ENCODE measurements around the gene MARK1.

DNA sequence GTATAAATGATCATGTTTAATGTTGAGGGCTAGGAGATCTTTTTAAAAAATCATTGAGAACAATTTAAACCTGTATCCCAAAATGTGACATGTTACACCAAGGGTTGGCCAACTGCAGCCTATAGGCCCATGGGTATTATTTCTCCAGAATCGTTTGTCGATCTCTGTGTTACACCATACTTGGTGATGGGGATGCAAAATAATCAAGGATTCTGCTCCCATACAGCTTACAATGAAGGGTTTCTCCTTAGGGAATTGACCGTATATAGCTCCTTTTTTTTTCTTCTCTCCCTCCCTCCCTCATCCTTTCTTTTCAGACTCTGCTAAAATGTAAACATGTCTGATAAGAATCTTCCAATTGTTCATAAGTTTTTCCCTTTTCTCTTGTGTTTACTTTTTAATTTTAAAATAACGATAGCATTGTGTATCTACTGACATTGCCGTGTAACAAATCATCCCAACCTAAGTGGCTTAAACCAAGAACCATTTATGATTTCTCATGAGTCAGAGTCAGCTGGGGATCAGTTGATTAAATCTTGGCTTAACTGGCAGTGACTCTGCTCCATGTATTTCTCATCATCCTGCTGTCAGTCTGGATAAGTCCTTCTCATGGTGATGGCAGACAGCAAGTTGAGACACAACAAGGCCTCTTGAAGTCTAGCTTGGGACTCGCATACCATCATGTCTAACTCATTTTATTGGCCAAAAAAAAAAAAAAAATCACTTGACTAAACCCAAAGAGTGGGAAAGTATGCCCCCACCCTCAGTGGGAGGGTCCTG, 48.0 kb downstream of the MARK1 start:
- no peak for TF ChIP-seq ZNF384 (IDR thresholded peaks at IDR 0.05)
- no peak for TF ChIP-seq TARDBP (IDR thresholded peaks at IDR 0.05)
- no peak for TF ChIP-seq SUZ12 (IDR thresholded peaks at IDR 0.05)
- TF ChIP-seq NFRKB (IDR thresholded peaks at IDR 0.05) = no peak
- TF ChIP-seq ARNT (IDR thresholded peaks at IDR 0.05) = no peak
- TF ChIP-seq L3MBTL2 (conservative IDR thresholded peaks at IDR 0.05) = no peak
- no peak for TF ChIP-seq FOXK2 (IDR thresholded peaks at IDR 0.05)
- TF ChIP-seq FOXA1 (IDR thresholded peaks at IDR 0.05) = no peak
- TF ChIP-seq SP1 (IDR thresholded peaks at IDR 0.05) = no peak

Measured in HEK293T (cell line).